ENCODE data around the gene PROSER3.

The PROSER3 gene

DNA sequence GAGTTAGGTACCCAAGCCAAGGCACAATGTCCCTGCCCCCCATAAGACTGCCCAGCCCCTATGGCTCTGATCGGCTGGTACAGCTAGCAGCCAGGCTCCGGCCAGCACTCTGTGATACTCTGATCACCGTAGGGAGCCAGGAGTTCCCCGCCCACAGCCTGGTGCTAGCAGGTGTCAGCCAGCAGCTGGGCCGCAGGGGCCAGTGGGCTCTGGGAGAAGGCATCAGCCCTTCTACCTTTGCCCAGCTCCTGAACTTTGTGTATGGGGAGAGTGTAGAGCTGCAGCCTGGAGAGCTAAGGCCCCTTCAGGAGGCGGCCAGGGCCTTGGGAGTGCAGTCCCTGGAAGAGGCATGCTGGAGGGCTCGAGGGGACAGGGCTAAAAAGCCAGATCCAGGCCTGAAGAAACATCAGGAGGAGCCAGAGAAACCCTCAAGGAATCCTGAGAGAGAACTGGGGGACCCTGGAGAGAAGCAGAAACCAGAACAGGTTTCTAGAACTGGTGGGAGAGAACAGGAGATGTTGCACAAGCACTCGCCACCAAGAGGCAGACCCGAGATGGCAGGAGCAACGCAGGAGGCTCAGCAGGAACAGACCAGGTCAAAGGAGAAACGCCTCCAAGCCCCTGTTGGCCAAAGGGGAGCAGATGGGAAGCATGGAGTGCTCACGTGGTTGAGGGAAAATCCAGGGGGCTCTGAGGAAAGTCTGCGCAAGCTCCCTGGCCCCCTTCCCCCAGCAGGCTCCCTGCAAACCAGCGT lies 43.2 kb upstream of the PROSER3 start:
- no peaks in the 10 kb centered on the region for H3K27me3 ChIP-seq (ENCODE audit: insufficient read depth, poor library complexity, severe bottlenecking)
- peak in 1 of 2 experiments; percentile 59 for DNase-seq (ENCODE audit: low read depth in 1 of 2, low spot score in 1 of 2)
- H3K4me3 ChIP-seq (replicated peaks; ENCODE audit: insufficient read depth, low read length), result no peak overlapping the region
- no peak for TF ChIP-seq SPI1 (IDR thresholded peaks at IDR 0.05; ENCODE audit: borderline replicate concordance, low read depth)
- TF ChIP-seq CTCF (IDR thresholded peaks at IDR 0.05; ENCODE audit: insufficient read depth, low read length), result no peak
- no peak for TF ChIP-seq POLR2AphosphoS5 (IDR thresholded peaks at IDR 0.05; ENCODE audit: low read depth)
- no peak for TF ChIP-seq GABPA (IDR thresholded peaks at IDR 0.05; ENCODE audit: low read depth)
- no peak for TF ChIP-seq REST (IDR thresholded peaks at IDR 0.05; ENCODE audit: insufficient replicate concordance, low read depth)
- peak overlapping the region; percentile 20; the same call in 1 of the 2 replicates for H3K27ac ChIP-seq (replicated peaks)

DNA sequence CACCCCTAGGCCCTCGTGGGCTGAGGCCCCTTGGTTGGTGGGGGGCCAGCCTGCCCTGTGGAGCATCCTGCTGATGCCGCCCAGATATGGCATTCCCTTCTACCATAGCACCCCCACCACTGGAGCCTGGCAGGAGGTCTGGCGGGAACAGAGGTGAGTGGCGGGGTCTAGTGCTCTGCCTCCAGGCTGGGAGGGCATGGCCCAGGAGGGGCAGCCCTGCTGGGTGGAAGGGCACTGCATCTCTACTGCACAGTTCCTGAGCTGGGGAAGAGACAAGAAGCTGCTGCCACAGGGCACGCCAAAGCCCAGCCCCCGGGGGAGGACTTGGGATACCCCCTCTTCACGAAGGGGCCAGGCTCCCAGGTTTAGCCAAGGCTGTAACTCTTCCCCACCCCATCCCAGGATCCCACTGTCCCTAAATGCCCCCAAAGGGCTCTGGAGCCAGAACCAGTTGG lies 42.6 kb upstream of the PROSER3 start:
- no peak for DNase-seq (ENCODE audit: low read depth in 1 of 2, low spot score in 1 of 2)
- H3K4me3 ChIP-seq (replicated peaks; ENCODE audit: insufficient read depth, low read length), result no peak overlapping the region
- H3K27me3 ChIP-seq (ENCODE audit: insufficient read depth, poor library complexity, severe bottlenecking), result no peaks in the 10 kb centered on the region
- H3K27ac ChIP-seq (replicated peaks), result no peak overlapping the region
- TF ChIP-seq POLR2AphosphoS5 (IDR thresholded peaks at IDR 0.05; ENCODE audit: low read depth) (no peak), REST (IDR thresholded peaks at IDR 0.05; ENCODE audit: insufficient replicate concordance, low read depth) (no peak), SPI1 (IDR thresholded peaks at IDR 0.05; ENCODE audit: borderline replicate concordance, low read depth) (no peak), GABPA (IDR thresholded peaks at IDR 0.05; ENCODE audit: low read depth) (no peak), CTCF (IDR thresholded peaks at IDR 0.05; ENCODE audit: insufficient read depth, low read length) (no peak)

DNA sequence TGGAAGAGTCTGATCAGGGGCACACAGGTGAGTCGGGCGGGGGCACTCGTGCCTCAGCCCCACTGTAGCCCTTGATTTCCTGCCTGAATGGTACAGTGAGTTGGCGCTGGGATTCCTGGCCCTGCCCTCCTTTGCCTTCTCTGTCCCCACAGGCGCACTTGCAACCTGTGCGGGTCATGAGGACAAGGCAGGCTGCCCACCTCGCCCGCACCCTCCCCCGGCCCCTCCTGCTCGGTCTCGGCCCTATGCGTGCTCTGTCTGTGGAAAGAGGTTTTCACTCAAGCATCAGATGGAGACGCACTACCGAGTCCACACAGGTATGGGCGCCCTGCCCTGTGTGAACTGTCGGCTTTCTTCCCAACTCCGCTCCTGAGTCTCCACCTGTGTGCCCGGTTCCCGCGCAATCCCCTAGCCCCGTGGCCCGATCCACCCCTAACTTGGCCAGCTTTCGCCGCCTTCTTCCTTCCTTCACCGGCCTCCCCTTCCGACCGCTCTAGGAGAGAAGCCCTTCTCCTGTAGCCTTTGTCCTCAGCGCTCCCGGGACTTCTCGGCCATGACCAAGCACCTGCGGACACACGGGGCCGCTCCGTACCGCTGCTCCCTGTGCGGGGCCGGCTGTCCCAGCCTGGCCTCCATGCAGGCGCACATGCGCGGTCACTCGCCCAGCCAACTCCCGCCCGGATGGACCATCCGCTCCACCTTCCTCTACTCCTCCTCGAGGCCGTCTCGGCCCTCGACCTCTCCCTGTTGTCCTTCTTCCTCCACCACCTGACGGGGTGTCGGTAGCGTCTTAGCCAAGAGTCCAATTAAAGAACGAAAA lies 41.8 kb upstream of the PROSER3 start:
- H3K4me3 ChIP-seq (replicated peaks; ENCODE audit: insufficient read depth, low read length), result peak overlapping the region; percentile 92
- no peaks in the 10 kb centered on the region for H3K27me3 ChIP-seq (ENCODE audit: insufficient read depth, poor library complexity, severe bottlenecking)
- TF ChIP-seq SPI1 (IDR thresholded peaks at IDR 0.05; ENCODE audit: borderline replicate concordance, low read depth) (no peak), CTCF (IDR thresholded peaks at IDR 0.05; ENCODE audit: insufficient read depth, low read length) (no peak), POLR2AphosphoS5 (IDR thresholded peaks at IDR 0.05; ENCODE audit: low read depth) (no peak)
- DNase-seq (ENCODE audit: low read depth in 1 of 2, low spot score in 1 of 2), result no peak
- H3K27ac ChIP-seq (replicated peaks), result peak overlapping the region; percentile 73
